HG02759 (cell line): Measurements from ENCODE around the gene GGT5.
"Not testable (repeated sequence)": the region's sequence is repeated elsewhere in the genome, so short reads cannot be mapped to it uniquely, and the experiment has no call there.

Experiments
- ATAC-seq: cut with Tn5 transposase; IDR thresholded peaks from one replicate; pipeline ENCODE4 v1.9.1; 2021; ENCODE audit warnings: mild to moderate bottlenecking, moderate library complexity; ENCODE audit not compliant: unreplicated experiment

Gene GGT5

GRCh38 chr22:24207264-24208011, 37.4 kb downstream of the GGT5 start:
- ATAC-seq = no peak

- ATAC-seq = not testable (repeated sequence)
These were observed 38.2 kb downstream of the GGT5 start for GRCh38 chr22:24206460-24207263.

- no peak for ATAC-seq
These were observed 39.3 kb downstream of the GGT5 start for GRCh38 chr22:24205438-24206195.

GRCh38 chr22:24203856-24204255, 41.0 kb downstream of the GGT5 start:
- not testable (repeated sequence) for ATAC-seq

DNA sequence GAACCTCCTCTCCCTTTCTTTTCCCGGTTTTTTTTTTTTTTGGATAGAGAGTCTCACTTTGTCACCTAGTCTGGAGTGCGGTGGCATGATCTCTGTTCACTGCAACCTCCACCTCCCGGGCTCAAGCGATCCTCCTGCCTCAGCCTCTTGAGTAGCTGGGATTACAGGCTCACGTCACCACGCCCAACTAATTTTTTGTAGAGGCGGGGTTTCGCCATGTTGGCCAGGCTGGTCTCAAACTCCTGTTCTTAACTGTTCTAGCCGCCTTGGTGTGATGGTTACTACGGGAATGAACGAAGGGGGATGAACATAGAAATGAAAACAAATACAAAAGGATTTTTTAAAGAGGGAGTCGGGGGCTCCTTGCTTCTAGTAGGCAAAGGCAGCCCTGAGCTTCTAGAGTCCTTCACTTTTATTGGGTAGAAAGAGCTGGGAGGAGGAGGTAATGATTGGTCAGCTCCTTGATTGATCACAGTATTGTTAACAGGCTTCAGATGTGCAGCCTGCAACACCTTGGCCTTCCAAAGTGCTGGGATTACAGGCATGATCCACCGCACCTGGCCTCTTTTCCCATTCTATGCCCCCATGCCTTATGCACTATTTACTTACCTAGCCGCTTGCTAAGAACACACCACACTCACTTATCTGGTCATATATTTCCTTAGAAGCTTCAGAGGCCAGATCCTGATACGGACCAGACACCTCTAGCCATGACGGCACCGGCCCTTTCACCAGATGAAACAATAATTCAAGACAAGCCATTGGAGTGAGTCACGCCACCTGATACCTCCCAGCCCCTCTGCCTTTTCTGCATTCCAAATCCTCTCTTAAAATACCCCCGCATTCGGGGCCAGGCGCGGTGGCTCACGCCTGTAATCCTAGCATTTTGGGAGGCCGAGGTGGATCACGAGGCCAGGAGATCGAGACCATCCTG, 42.9 kb downstream of the GGT5 start:
- no peak for ATAC-seq

DNA sequence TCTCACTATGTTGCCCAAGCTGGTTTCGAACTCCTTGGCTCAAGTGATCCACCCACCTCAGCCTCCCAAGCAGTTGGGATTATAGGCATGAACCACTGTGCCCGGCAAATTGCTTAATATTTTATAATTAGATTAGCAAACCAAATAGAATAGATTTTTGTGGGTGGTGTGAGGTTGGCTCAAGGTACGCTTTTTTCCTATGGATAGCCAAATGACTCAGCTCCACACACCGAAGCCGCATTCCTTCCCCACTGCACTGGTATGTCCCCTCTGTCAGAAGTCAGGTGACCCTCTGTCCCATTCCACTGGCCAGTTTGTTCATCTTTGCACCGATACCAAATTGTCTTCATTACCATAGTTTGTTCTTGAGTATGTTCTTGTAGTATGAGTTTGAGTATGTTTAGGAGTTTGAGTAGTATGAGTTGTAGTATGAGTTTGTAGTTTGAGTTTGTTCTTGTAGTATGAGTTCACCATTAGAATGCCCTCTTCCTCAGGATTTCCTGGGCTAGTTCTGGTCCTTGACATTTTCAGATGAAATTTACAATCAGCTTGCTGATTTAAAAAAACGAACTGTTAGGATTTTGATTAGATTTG, 44.2 kb downstream of the GGT5 start:
- ATAC-seq = no peak

DNA sequence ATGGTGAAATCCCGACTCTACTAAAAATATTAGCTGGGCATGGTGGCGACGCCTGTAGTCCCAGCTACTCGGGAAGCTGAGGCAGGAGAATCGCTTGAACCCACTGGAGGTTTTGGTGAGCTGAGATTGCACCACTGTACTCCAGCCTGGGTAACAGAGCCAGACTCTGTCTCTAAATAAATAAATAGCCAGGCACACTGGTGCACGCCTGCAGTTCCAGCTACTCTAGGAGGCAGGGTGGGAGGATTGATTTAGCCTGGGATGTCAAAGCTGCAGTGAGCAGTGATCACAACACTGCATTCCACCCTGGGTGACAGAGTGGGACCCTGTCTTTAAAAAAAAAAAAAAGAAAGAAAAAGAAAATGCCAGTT, 46.2 kb downstream of the GGT5 start:
- no peak for ATAC-seq

DNA sequence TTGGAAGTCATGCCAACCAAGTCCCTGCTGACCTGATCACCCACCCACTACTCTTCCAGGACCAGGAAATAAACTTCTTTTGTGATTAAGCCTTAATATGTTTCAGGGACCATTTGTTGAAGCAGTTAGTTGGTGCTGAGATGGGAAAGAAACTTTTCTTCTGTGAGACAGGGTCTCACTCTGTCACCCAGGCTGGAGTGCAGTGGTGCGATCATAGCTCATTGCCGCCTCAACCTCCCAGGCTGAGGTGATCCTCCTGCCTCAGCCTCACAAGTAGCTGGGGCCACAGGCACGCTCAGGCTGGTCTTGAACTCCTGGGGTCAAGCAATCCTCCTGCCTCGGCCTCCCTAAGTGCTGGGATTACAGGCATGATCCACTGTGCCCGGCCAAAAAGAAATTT, 53.0 kb downstream of the GGT5 start:
- ATAC-seq = no peak

DNA sequence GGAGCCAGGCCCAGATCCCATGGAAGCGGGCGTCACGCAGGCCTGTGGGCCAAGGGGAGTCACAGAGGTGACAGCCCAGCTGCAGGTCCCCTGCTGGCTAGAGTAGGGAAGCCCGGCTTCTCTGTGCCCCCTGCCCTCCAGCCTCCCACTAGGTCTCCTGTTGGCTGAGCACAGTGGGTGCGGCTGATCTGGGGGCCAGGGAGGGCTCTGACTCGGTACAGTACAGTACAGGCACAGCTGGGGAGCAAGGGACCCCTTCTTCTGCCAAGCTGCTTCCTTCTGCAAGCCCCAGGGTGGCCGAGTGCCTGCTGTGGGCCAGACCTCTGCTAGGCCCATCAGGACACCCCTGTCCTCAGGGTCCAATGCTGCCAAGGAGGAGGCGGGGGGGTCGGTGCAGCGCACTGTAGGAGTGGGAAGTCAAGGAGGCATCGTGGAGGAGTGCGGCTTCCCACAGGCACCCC, 53.5 kb downstream of the GGT5 start:
- no peak for ATAC-seq

DNA sequence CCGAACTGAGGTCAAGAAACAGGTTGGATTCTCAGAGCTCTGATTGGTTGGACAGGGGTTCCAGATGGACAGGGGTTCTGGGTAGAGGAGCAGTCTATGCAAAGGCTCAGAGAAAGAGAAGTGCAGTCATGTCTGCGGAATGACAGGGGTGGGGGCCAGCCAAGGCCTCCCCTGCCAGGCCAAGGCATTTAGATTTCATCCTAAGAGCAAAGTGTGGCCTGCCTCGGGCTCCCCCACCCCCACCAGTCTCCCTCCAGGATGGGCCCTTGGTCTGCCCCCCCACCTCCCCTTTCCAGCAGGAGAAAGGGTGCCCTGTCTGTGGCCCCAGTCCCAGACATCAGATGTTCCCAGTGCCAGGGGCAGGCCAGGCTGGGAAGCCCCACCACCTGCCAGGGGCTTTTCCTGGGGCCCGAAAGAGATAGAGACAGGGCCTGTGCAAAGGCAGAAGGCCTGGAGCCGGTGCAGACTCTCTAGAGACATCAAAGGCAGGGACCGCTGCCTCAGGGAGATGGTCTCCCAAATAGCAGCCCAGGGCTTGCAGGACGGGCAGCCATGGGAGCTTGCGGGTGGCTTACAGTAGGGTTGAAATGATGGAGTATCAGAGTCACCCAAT, 54.2 kb downstream of the GGT5 start:
- no peak for ATAC-seq

DNA sequence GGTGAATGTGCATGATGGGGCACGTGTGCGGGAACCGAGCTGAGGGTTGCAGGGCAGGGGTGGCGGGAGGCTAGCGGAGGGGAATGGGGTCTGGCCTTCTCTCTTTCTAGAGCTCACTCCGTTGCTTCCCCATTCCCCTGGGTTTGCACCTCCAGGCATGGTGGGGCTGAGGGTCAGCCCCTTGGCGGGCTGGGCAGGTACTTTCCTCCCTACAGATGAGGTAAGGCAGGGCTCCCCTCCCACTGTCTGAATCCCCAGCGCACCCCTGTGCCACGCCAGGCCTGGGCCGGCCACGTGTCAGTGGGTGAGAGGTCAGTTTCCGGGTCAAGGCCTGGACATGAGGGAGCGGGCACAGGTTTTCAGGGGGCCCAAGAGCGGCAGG, 54.7 kb downstream of the GGT5 start:
- ATAC-seq = no peak

DNA sequence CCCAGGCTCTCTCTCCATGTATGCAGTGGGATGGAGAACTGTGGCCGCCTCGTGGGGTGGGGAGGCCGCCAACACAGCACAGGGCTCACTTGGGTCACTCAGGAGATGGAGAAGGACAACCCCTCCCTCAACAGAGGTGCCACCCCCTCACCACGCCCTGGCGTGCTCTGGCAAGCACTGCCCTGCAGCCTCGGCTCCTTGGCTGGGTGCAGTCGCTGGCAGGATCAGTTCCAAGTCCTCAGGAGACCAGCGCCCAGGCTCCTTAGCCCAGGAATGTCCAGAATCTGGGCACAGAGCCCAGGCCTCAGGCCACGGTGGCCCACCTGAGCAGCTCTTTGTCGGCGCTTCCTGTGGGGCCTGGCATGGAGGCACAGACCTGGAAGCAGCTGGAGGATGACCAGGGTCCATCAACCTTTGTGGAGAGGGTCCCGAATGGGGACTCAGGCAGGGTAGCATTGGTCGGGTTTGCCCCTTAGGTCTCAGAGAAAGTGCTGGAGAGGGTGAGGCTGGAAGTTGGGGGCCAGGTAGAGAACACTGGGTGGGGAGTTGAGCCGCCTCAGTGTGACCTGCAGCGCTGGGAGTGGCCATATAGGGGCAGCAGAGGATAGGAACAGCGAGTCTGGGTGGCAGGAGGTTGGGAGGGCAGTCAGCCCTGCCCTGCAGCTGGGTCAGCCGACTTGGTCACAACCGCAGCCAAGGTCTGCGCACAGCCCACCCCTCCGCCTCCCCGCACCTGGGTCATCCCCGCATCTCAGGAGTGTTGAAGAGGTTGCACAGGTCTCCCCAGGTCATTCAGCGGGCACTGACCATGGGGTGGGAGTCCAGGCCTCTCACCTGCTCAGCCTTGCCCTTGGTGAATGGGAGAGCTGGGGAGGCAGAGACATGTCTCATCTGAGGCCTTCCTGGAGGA, 55.4 kb downstream of the GGT5 start:
- ATAC-seq = no peak

- ATAC-seq = no peak
These were observed 56.1 kb downstream of the GGT5 start for GRCh38 chr22:24188705-24189248.

GRCh38 chr22:24187731-24188644, 56.9 kb downstream of the GGT5 start:
- no peak for ATAC-seq

- ATAC-seq = no peak
These were observed 57.8 kb downstream of the GGT5 start for GRCh38 chr22:24186892-24187670.

DNA sequence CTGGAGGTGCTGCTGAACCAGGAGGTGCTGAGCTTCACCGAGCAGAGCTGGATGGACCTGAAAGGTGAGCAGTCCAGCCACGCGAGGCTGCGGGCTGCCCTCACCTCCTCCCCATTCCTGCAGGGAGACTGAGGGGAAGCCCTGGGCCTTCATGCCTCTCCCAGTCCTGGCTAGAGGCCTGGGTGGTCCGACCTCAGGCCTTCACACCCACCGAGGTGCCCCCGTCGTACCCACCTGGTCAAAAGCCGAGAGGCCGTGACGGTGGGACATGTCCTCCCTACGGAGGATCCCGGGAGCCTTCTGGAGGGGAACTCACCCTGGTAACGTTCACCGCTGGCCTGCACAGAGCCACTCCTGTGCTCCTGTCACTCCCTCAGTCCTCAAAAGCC, 58.5 kb downstream of the GGT5 start:
- ATAC-seq = no peak
